Gastroesophageal sphincter (tissue), 3 donors: Measurements from ENCODE around the gene HMX3.

ENCODE experiments used
- CTCF ChIP-seq, 4 experiments: fragments of 200-600 bp in 2 of 4; fragments of 450-650 bp in 2 of 4; sonication (generic) in 1 of 4; IDR thresholded peaks; one replicate each; pipeline ENCODE4 v1.5.1; 2017 to 2019; ENCODE audit warnings: antibody characterized with exemption in 4 of 4, mild to moderate bottlenecking in 2 of 4, moderate library complexity in 2 of 4
- EP300 ChIP-seq: sonication (generic); formaldehyde crosslinking; IDR thresholded peaks from one replicate; pipeline ENCODE4 v1.6.1; 2017; ENCODE audit warnings: antibody characterized with exemption, mild to moderate bottlenecking
- POLR2A ChIP-seq, 2 donors: fragments of 450-650 bp; IDR thresholded peaks; one replicate each; pipeline ENCODE4 v1.6.1; 2017; ENCODE audit warnings: antibody characterized with exemption in 2 of 2, mild to moderate bottlenecking in 2 of 2, moderate library complexity in 1 of 2

GRCh38 chr10:123093489-123093888 is 42.3 kb upstream of the HMX3 start:
- TF ChIP-seq CTCF (IDR thresholded peaks at IDR 0.05) = no peak
- no peak for TF ChIP-seq POLR2A (IDR thresholded peaks at IDR 0.05)
- TF ChIP-seq EP300 = no peak
